ENCODE results near the gene KIF20A. TPM values are rescaled to one million over a fixed set of nuclear protein-coding genes. Genes with fewer than 3 reads are reported as not detected.

Gene KIF20A
- total RNA-seq, 1 donor from 2014 or later = 26.7 TPM

- Mint-ChIP-seq H3K9me3 (ENCODE audit: low read depth) (no peaks in the 10 kb centered on the region), H3K27me3 (no peaks in the 10 kb centered on the region), H3K27ac (no peak overlapping the region), H3K4me1 (ENCODE audit: low read depth) (no peaks in the 10 kb centered on the region), H3K4me3 (ENCODE audit: low read depth) (no peak overlapping the region), H3K36me3 (ENCODE audit: insufficient read depth) (peaks cover 40% of the 10 kb centered on the region)
- TF ChIP-seq CTCF (IDR thresholded peaks at IDR 0.05; ENCODE audit: unreplicated experiment) = no peak
- no peak for DNase-seq (ENCODE audit: low spot score, unreplicated experiment)
These were observed 8.6 kb upstream of the KIF20A start for GRCh38 chr5:138170299-138170698.

- no peak for TF ChIP-seq CTCF (IDR thresholded peaks at IDR 0.05; ENCODE audit: unreplicated experiment)
- Mint-ChIP-seq H3K27me3 (no peaks in the 10 kb centered on the region), H3K4me1 (ENCODE audit: low read depth) (peaks cover 4% of the 10 kb centered on the region), H3K4me3 (ENCODE audit: low read depth) (no peak overlapping the region), H3K27ac (no peak overlapping the region), H3K36me3 (ENCODE audit: insufficient read depth) (peaks cover 11% of the 10 kb centered on the region), H3K9me3 (ENCODE audit: low read depth) (no peaks in the 10 kb centered on the region)
- DNase-seq (ENCODE audit: low spot score, unreplicated experiment) = no peak
These were observed 884 bp upstream of the KIF20A start for GRCh38 chr5:138177941-138178515.

- Mint-ChIP-seq H3K27ac (no peak overlapping the region), H3K36me3 (ENCODE audit: insufficient read depth) (peaks cover 6% of the 10 kb centered on the region), H3K9me3 (ENCODE audit: low read depth) (no peaks in the 10 kb centered on the region), H3K4me3 (ENCODE audit: low read depth) (no peak overlapping the region), H3K27me3 (no peaks in the 10 kb centered on the region), H3K4me1 (ENCODE audit: low read depth) (peaks cover 4% of the 10 kb centered on the region)
- no peak for TF ChIP-seq CTCF (IDR thresholded peaks at IDR 0.05; ENCODE audit: unreplicated experiment)
- DNase-seq (ENCODE audit: low spot score, unreplicated experiment) = no peak
These were observed 455 bp downstream of the KIF20A start for GRCh38 chr5:138179277-138179857.

GRCh38 chr5:138180183-138180782 is 1.4 kb downstream of the KIF20A start:
- no peak for DNase-seq (ENCODE audit: low spot score, unreplicated experiment)
- Mint-ChIP-seq H3K27ac (peak overlapping the region; percentile 23), H3K27me3 (no peaks in the 10 kb centered on the region), H3K9me3 (ENCODE audit: low read depth) (no peaks in the 10 kb centered on the region), H3K4me1 (ENCODE audit: low read depth) (peaks cover 4% of the 10 kb centered on the region), H3K4me3 (ENCODE audit: low read depth) (no peak overlapping the region), H3K36me3 (ENCODE audit: insufficient read depth) (peaks cover 3% of the 10 kb centered on the region)
- TF ChIP-seq CTCF (IDR thresholded peaks at IDR 0.05; ENCODE audit: unreplicated experiment) = peak; percentile 56

GRCh38 chr5:138180841-138181240 is 1.9 kb downstream of the KIF20A start:
- no peak for TF ChIP-seq CTCF (IDR thresholded peaks at IDR 0.05; ENCODE audit: unreplicated experiment)
- no peaks in the 10 kb centered on the region for H3K9me3 Mint-ChIP-seq (ENCODE audit: low read depth)

More at GRCh38 chr5:138180841-138181240, 1.9 kb downstream of the KIF20A start:
- Mint-ChIP-seq H3K4me3 (ENCODE audit: low read depth) (no peak overlapping the region), H3K27me3 (no peaks in the 10 kb centered on the region), H3K36me3 (ENCODE audit: insufficient read depth) (peaks cover 2% of the 10 kb centered on the region), H3K27ac (no peak overlapping the region), H3K4me1 (ENCODE audit: low read depth) (peaks cover 4% of the 10 kb centered on the region)
- no peak for DNase-seq (ENCODE audit: low spot score, unreplicated experiment)

Measured in progenitor cell of endocrine pancreas (in vitro differentiated cells).